Activated naive CD4-positive, alpha-beta T cell treated with anti-CD3 and anti-CD28 coated beads, Interleukin-2, amount 50 U/mL, for 24 hours (primary cell): ENCODE data around the gene PAPOLA.
A peak's percentile ranks its signal among the peaks of the same experiment; 100 is the strongest.

Experiments
- H3K27ac Mint-ChIP-seq: one replicate; pipeline ENCODE4 v1.8.0; 2021; ENCODE audit warnings: mild to moderate bottlenecking, mixed read lengths
- H3K27me3 Mint-ChIP-seq: one replicate; pipeline ENCODE4 v1.8.0; 2021; ENCODE audit warnings: mixed read lengths
- H3K36me3 Mint-ChIP-seq: one replicate; pipeline ENCODE4 v1.8.0; 2021; ENCODE audit warnings: mixed read lengths
- H3K4me1 Mint-ChIP-seq: one replicate; pipeline ENCODE4 v1.8.0; 2021; ENCODE audit warnings: mixed read lengths
- H3K4me3 Mint-ChIP-seq: one replicate; pipeline ENCODE4 v1.8.0; 2021; ENCODE audit warnings: mild to moderate bottlenecking, mixed read lengths
- H3K9me3 Mint-ChIP-seq: one replicate; pipeline ENCODE4 v1.8.0; 2021; ENCODE audit warnings: mixed read lengths

PAPOLA gene

GRCh38 chr14:96514694-96515093 lies 12.5 kb downstream of the PAPOLA start:
- H3K27me3 Mint-ChIP-seq = no peaks in the 10 kb centered on the region
- H3K9me3 Mint-ChIP-seq = no peaks in the 10 kb centered on the region
- H3K4me3 Mint-ChIP-seq = no peak overlapping the region
- no peak overlapping the region for H3K27ac Mint-ChIP-seq
- peaks cover 83% of the 10 kb centered on the region for H3K4me1 Mint-ChIP-seq
- no peaks in the 10 kb centered on the region for H3K36me3 Mint-ChIP-seq

- H3K36me3 Mint-ChIP-seq = peaks cover 2% of the 10 kb centered on the region
- H3K9me3 Mint-ChIP-seq = no peaks in the 10 kb centered on the region
- H3K4me3 Mint-ChIP-seq = peak overlapping the region; percentile 17
- no peak overlapping the region for H3K27ac Mint-ChIP-seq
- no peaks in the 10 kb centered on the region for H3K27me3 Mint-ChIP-seq
- H3K4me1 Mint-ChIP-seq = peaks cover 77% of the 10 kb centered on the region
Observed at GRCh38 chr14:96515731-96516130, 13.5 kb downstream of the PAPOLA start.

- H3K36me3 Mint-ChIP-seq = peaks cover 3% of the 10 kb centered on the region
- no peak overlapping the region for H3K27ac Mint-ChIP-seq
- H3K4me1 Mint-ChIP-seq = peaks cover 71% of the 10 kb centered on the region
Observed at GRCh38 chr14:96516351-96516750, 14.2 kb downstream of the PAPOLA start.

GRCh38 chr14:96519970-96520369 lies 17.8 kb downstream of the PAPOLA start:
- Mint-ChIP-seq H3K4me1 (peaks cover 41% of the 10 kb centered on the region), H3K27me3 (no peaks in the 10 kb centered on the region), H3K9me3 (no peaks in the 10 kb centered on the region), H3K36me3 (peaks cover 6% of the 10 kb centered on the region), H3K4me3 (no peak overlapping the region), H3K27ac (no peak overlapping the region)

More at GRCh38 chr14:96516351-96516750, 14.2 kb downstream of the PAPOLA start:
- no peaks in the 10 kb centered on the region for H3K27me3 Mint-ChIP-seq
- H3K9me3 Mint-ChIP-seq = no peaks in the 10 kb centered on the region
- no peak overlapping the region for H3K4me3 Mint-ChIP-seq

GRCh38 chr14:96525452-96525851 lies 23.3 kb downstream of the PAPOLA start:
- peaks cover 15% of the 10 kb centered on the region for H3K36me3 Mint-ChIP-seq

GRCh38 chr14:96532632-96533031 lies 30.4 kb downstream of the PAPOLA start:
- Mint-ChIP-seq H3K4me1 (peaks cover 4% of the 10 kb centered on the region), H3K36me3 (peaks cover 12% of the 10 kb centered on the region), H3K9me3 (no peaks in the 10 kb centered on the region), H3K27me3 (no peaks in the 10 kb centered on the region), H3K27ac (no peak overlapping the region), H3K4me3 (no peak overlapping the region)

More at GRCh38 chr14:96525452-96525851, 23.3 kb downstream of the PAPOLA start:
- peaks cover 8% of the 10 kb centered on the region for H3K4me1 Mint-ChIP-seq
- no peak overlapping the region for H3K27ac Mint-ChIP-seq
- H3K27me3 Mint-ChIP-seq = no peaks in the 10 kb centered on the region
- no peak overlapping the region for H3K4me3 Mint-ChIP-seq
- H3K9me3 Mint-ChIP-seq = no peaks in the 10 kb centered on the region

GRCh38 chr14:96536807-96537206 lies 34.6 kb downstream of the PAPOLA start:
- Mint-ChIP-seq H3K4me1 (peaks cover 26% of the 10 kb centered on the region), H3K27me3 (no peaks in the 10 kb centered on the region), H3K4me3 (no peak overlapping the region), H3K36me3 (peaks cover 16% of the 10 kb centered on the region), H3K9me3 (no peaks in the 10 kb centered on the region), H3K27ac (peak overlapping the region; percentile 18)

- Mint-ChIP-seq H3K9me3 (no peaks in the 10 kb centered on the region), H3K36me3 (peaks cover 15% of the 10 kb centered on the region), H3K27ac (peak overlapping the region; percentile 30)
Observed at GRCh38 chr14:96538097-96538989, 36.2 kb downstream of the PAPOLA start.

GRCh38 chr14:96538990-96539317 lies 36.8 kb downstream of the PAPOLA start:
- no peak overlapping the region for H3K4me3 Mint-ChIP-seq
- no peaks in the 10 kb centered on the region for H3K27me3 Mint-ChIP-seq
- H3K36me3 Mint-ChIP-seq = peaks cover 15% of the 10 kb centered on the region
- H3K4me1 Mint-ChIP-seq = peaks cover 26% of the 10 kb centered on the region
- H3K27ac Mint-ChIP-seq = peak overlapping the region; percentile 12
- H3K9me3 Mint-ChIP-seq = no peaks in the 10 kb centered on the region

More at GRCh38 chr14:96538097-96538989, 36.2 kb downstream of the PAPOLA start:
- Mint-ChIP-seq H3K27me3 (no peaks in the 10 kb centered on the region), H3K4me3 (no peak overlapping the region), H3K4me1 (peaks cover 26% of the 10 kb centered on the region)

- peak overlapping the region; percentile 73 for H3K27ac Mint-ChIP-seq
Observed at GRCh38 chr14:96554315-96554910, 52.2 kb downstream of the PAPOLA start.

GRCh38 chr14:96559571-96559970 lies 57.4 kb downstream of the PAPOLA start:
- H3K4me1 Mint-ChIP-seq = peaks cover 10% of the 10 kb centered on the region
- peaks cover 21% of the 10 kb centered on the region for H3K36me3 Mint-ChIP-seq
- H3K4me3 Mint-ChIP-seq = no peak overlapping the region
- no peaks in the 10 kb centered on the region for H3K9me3 Mint-ChIP-seq
- H3K27me3 Mint-ChIP-seq = no peaks in the 10 kb centered on the region
- no peak overlapping the region for H3K27ac Mint-ChIP-seq

More at GRCh38 chr14:96554315-96554910, 52.2 kb downstream of the PAPOLA start:
- Mint-ChIP-seq H3K4me3 (no peak overlapping the region), H3K27me3 (no peaks in the 10 kb centered on the region), H3K4me1 (peaks cover 15% of the 10 kb centered on the region), H3K9me3 (no peaks in the 10 kb centered on the region), H3K36me3 (peaks cover 22% of the 10 kb centered on the region)

GRCh38 chr14:96564389-96564788 lies 62.2 kb downstream of the PAPOLA start:
- H3K27ac Mint-ChIP-seq = no peak overlapping the region
- no peaks in the 10 kb centered on the region for H3K9me3 Mint-ChIP-seq
- H3K4me3 Mint-ChIP-seq = no peak overlapping the region
- peaks cover 9% of the 10 kb centered on the region for H3K36me3 Mint-ChIP-seq
- no peaks in the 10 kb centered on the region for H3K27me3 Mint-ChIP-seq
- peaks cover 4% of the 10 kb centered on the region for H3K4me1 Mint-ChIP-seq

- H3K36me3 Mint-ChIP-seq = peaks cover 11% of the 10 kb centered on the region
- peak overlapping the region; percentile 74 for H3K27ac Mint-ChIP-seq
- H3K4me3 Mint-ChIP-seq = no peak overlapping the region
- H3K4me1 Mint-ChIP-seq = peaks cover 4% of the 10 kb centered on the region
- no peaks in the 10 kb centered on the region for H3K9me3 Mint-ChIP-seq
- no peaks in the 10 kb centered on the region for H3K27me3 Mint-ChIP-seq
Observed at GRCh38 chr14:96565811-96566210, 63.6 kb downstream of the PAPOLA start.

GRCh38 chr14:96567289-96567899 lies 65.2 kb downstream of the PAPOLA start:
- Mint-ChIP-seq H3K27ac (no peak overlapping the region), H3K4me1 (peaks cover 4% of the 10 kb centered on the region), H3K36me3 (peaks cover 9% of the 10 kb centered on the region), H3K9me3 (no peaks in the 10 kb centered on the region), H3K4me3 (no peak overlapping the region), H3K27me3 (no peaks in the 10 kb centered on the region)

- no peak overlapping the region for H3K27ac Mint-ChIP-seq
- no peaks in the 10 kb centered on the region for H3K9me3 Mint-ChIP-seq
- H3K36me3 Mint-ChIP-seq = peaks cover 9% of the 10 kb centered on the region
Observed at GRCh38 chr14:96568621-96569020, 66.4 kb downstream of the PAPOLA start.

GRCh38 chr14:96571311-96571710 lies 69.1 kb downstream of the PAPOLA start:
- Mint-ChIP-seq H3K9me3 (no peaks in the 10 kb centered on the region), H3K27me3 (no peaks in the 10 kb centered on the region), H3K4me1 (peaks cover 19% of the 10 kb centered on the region), H3K36me3 (peaks cover 4% of the 10 kb centered on the region), H3K4me3 (no peak overlapping the region), H3K27ac (no peak overlapping the region)

More at GRCh38 chr14:96568621-96569020, 66.4 kb downstream of the PAPOLA start:
- no peaks in the 10 kb centered on the region for H3K27me3 Mint-ChIP-seq
- H3K4me3 Mint-ChIP-seq = no peak overlapping the region
- H3K4me1 Mint-ChIP-seq = peaks cover 4% of the 10 kb centered on the region
